ENCODE results near the gene EPHA2. TPM values are rescaled to one million over a fixed set of nuclear protein-coding genes. Genes with fewer than 3 reads are reported as not detected.

Gene EPHA2
- total and polyA plus RNA-seq, 4 donors: 17.5 to 35.6 (median 20.5) TPM

- H3K4me3 ChIP-seq: no peak overlapping the region
- ATAC-seq (ENCODE audit: insufficient read depth, low FRiP score) (no peak), DNase-seq (no peak)
- H3K27ac ChIP-seq (ENCODE audit: low read depth in 1 of 2, low read length in 1 of 2): no peak overlapping the region
- TF ChIP-seq CTCF (IDR thresholded peaks at IDR 0.05; ENCODE audit: control extremely low read depth, extremely low read depth): no peak
- no peaks in the 10 kb centered on the region for H3K9me3 ChIP-seq (ENCODE audit: control insufficient read depth in 4 of 4, insufficient read depth in 3 of 4, low read length in 3 of 4)
- no peak overlapping the region for H3K9ac ChIP-seq (ENCODE audit: insufficient read depth in 1 of 2, low read length in 2 of 2)
- no peaks in the 10 kb centered on the region for H3K4me1 ChIP-seq (ENCODE audit: control insufficient read depth in 5 of 5, insufficient read depth in 5 of 5, low read length in 5 of 5)
- no peaks in the 10 kb centered on the region for H3K27me3 ChIP-seq (ENCODE audit: control insufficient read depth in 3 of 3, insufficient read depth in 3 of 3, low read length in 2 of 3)
- no peaks in the 10 kb centered on the region for H3K36me3 ChIP-seq (ENCODE audit: control insufficient read depth in 4 of 4, insufficient read depth in 4 of 4, low read length in 4 of 4)
- WGBS, 2 donors: 69 to 79% methylated on average over 9 of the region's 9 CpGs
Measured at GRCh38 chr1:16095447-16095846, 60.4 kb downstream of the EPHA2 start.

GRCh38 chr1:16094453-16095158, 61.3 kb downstream of the EPHA2 start:
- H3K9me3 ChIP-seq (ENCODE audit: control insufficient read depth in 4 of 4, insufficient read depth in 3 of 4, low read length in 3 of 4): no peaks in the 10 kb centered on the region
- no peak overlapping the region for H3K4me3 ChIP-seq
- H3K4me1 ChIP-seq (ENCODE audit: control insufficient read depth in 5 of 5, insufficient read depth in 5 of 5, low read length in 5 of 5): no peaks in the 10 kb centered on the region
- no peaks in the 10 kb centered on the region for H3K36me3 ChIP-seq (ENCODE audit: control insufficient read depth in 4 of 4, insufficient read depth in 4 of 4, low read length in 4 of 4)
- no peak overlapping the region for H3K27ac ChIP-seq (ENCODE audit: low read depth in 1 of 2, low read length in 1 of 2)
- DNase-seq (no peak), ATAC-seq (ENCODE audit: insufficient read depth, low FRiP score) (no peak)
- 93 to 95% methylated on average over 20 to 21 of the region's 21 CpGs for WGBS, 2 donors
- no peaks in the 10 kb centered on the region for H3K27me3 ChIP-seq (ENCODE audit: control insufficient read depth in 3 of 3, insufficient read depth in 3 of 3, low read length in 2 of 3)
- TF ChIP-seq CTCF (IDR thresholded peaks at IDR 0.05; ENCODE audit: control extremely low read depth, extremely low read depth): no peak
- H3K9ac ChIP-seq (ENCODE audit: insufficient read depth in 1 of 2, low read length in 2 of 2): no peak overlapping the region

- Histone ChIP-seq H3K4me3 (no peak overlapping the region), H3K4me1 (ENCODE audit: control insufficient read depth in 5 of 5, insufficient read depth in 5 of 5, low read length in 5 of 5) (peaks cover 0 to 2% (median 0%) of the 10 kb centered on the region in 5 donors), H3K27ac (ENCODE audit: low read depth in 1 of 2, low read length in 1 of 2) (no peak overlapping the region), H3K9me3 (ENCODE audit: control insufficient read depth in 4 of 4, insufficient read depth in 3 of 4, low read length in 3 of 4) (no peaks in the 10 kb centered on the region), H3K9ac (ENCODE audit: insufficient read depth in 1 of 2, low read length in 2 of 2) (no peak overlapping the region), H3K36me3 (ENCODE audit: control insufficient read depth in 4 of 4, insufficient read depth in 4 of 4, low read length in 4 of 4) (no peaks in the 10 kb centered on the region), H3K27me3 (ENCODE audit: control insufficient read depth in 3 of 3, insufficient read depth in 3 of 3, low read length in 2 of 3) (no peaks in the 10 kb centered on the region)
- no peak for DNase-seq
- no peak for TF ChIP-seq CTCF (IDR thresholded peaks at IDR 0.05; ENCODE audit: control extremely low read depth, extremely low read depth)
- no peak for ATAC-seq (ENCODE audit: insufficient read depth, low FRiP score)
- 79 to 85% methylated on average over 9 of the region's 9 CpGs for WGBS, 2 donors
Measured at GRCh38 chr1:16093611-16094010, 62.3 kb downstream of the EPHA2 start.

Data from lung (tissue), 12 donors.